D341Med (cell line): ENCODE data around the gene GGT1.
"Not testable (repeated sequence)": the region's sequence is repeated elsewhere in the genome, so short reads cannot be mapped to it uniquely, and the experiment has no call there.

Experiments
- DNase-seq: peaks from one replicate; pipeline ENCODE4 v3.0.0; 2012; ENCODE audit warnings: low spot score

GGT1 gene

DNA sequence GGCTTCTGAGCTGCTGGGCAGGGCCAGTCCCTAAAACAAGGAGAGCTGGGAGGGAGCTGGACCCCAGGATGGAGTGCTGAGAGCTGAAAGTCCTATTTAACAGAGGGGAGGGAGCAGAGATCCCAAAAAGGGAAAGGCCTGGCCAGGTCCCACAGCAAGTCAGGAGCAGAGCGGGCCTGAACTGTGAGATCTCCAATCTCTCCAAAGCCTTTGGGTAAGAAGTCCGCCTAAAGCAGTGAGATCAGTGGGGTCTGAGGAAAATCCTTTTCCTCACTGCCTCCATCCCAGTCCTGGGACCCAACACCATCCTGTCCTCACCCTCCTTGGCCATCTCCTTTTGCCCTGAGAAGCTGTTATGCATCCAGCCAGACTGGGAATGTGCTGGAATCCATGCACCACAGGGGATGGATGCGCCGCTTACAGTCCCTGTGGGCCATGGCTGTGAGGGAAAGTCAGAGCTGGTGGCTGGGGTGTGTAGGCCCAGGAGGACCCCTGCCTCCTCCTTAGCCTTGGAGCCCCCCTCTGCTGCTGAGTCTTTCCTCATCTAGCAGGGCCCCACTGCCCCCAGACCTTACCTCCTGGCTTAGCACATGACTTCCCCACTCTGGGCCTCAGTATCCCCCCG lies 18.7 kb upstream of the GGT1 start:
- no peak for DNase-seq

DNA sequence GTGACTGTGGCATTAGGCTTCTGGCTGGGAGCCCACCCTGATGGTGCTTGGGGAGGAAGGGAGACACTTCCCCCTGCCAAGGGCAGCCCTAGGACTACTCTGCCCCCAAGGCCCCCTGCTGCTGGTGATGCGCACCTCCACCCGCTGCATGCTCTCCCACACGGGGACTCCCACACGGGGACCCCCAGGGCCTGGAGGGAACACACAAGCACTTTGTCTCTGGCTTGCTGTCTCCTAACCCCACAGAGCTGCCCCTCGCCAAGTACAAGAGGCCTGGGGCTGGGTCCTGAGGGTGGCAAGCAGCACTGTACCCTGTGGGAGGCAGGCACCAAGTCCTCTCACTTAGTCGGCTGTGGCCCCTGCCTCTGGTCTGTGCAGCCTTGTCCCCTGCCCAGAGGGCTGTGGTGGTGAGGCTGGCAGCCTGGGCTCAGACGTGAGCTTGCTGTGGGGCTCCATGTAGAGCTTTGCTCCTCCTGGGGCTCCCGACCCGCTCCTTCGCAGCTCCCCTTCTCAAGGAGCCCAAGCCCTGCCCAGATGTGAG lies 18.1 kb upstream of the GGT1 start:
- no peak for DNase-seq

DNA sequence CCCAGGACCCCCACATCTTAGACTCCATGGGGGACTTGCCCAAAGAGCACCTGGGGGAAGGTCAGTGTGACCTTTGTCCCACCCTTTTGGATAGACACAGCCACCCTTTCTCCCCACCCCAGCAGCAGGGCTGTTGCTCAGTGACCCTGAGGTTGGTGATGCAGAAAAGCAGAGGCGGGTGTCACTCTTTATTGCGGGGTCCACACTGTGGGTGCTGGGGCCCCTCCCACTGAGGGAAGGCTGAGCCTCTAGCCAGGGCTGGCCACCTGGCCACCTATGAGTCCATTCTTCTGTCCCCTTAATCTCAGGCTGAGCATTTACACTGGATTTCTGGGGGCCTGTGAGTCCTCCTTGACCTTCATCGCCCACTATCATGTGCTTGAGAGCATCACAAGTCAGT lies 17.5 kb upstream of the GGT1 start:
- DNase-seq: no peak

DNA sequence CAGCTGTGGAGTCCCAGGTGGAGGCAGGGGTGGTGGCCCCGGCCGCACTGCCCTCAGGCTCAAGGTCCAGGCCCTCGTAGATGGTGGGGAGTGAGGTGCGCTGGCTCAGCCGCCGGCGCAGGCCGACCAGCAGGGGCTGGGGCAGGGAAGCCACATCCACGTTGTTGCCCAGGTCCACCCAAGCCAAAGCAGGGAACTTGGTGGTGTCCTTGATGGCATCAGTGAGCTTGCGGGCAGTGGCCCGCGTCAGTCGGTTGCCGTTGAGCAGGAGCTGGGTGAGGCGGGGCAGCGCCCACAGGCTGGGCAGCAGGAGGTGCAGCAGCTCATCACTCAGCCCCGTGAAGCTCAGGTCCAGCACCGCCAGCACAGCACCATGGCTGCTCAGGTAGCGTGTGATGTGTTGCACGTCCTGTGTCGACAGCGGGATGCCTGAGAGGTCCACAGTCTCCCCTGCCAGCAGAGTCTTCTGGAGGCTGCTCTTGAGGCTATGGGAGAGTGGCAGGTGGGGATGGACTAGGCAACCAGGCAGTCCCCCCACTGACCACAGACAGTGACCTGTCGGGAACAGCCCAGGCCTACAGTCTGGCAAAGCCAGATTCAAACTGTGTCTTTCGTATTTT lies 17.0 kb upstream of the GGT1 start:
- DNase-seq: no peak

DNA sequence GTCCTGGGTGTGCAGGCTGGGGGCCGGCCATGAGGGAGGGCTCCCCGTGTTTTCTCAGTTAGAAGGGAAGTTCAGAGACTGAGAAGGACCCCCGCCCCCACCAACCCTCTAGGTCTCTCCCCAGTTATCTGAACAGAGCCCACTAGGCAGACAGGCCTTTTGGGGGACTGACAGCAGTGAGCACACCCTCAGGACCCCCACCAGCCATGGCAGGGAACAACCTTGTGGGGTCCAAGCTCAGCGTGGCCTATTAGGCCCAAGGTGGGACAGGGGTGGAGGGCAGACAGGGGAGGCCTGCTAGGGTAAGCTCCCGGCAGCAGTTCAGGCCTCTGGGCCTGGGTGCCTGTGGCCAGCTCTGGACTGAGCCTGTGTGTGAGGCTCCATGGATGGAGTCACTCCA lies 15.7 kb upstream of the GGT1 start:
- no peak for DNase-seq

DNA sequence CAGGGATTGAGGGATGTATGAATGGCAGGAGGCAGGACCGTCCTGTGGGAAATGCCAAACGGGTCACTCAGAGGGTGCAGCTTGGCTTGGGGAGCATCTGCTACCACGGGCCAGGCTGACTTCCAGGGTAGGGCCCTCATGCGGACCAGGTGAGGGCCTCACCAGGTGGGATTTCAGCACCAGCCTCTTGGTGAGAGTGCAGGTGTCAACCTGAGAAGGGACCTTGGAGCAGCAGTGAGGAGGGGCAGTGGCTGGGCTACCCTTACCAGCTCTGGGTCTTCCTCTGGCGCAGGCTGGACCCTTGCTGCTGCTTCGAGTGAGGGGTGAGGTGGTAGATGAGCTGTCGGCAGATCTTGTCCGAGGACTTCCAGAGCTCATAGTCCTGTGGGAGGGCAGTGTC lies 15.0 kb upstream of the GGT1 start:
- no peak for DNase-seq

DNA sequence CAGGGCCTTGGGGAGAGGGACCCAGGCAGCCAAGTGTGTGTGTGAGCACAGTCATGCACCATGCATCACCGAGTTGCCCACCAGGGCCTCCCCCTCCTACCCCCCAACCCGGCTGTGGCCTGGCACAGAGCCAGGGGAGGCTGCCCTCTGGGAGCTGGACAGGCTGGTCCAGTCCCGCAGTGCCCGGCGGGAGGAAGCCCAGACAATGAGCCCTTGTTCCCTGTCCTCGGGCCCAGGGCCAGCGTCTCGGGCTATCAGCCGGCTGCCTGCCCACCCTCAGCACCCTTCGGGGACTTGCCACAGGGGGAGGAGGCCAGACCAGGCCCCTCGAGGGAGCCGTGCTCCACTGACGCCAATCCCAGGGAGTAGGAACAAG lies 14.6 kb upstream of the GGT1 start:
- DNase-seq: no peak

DNA sequence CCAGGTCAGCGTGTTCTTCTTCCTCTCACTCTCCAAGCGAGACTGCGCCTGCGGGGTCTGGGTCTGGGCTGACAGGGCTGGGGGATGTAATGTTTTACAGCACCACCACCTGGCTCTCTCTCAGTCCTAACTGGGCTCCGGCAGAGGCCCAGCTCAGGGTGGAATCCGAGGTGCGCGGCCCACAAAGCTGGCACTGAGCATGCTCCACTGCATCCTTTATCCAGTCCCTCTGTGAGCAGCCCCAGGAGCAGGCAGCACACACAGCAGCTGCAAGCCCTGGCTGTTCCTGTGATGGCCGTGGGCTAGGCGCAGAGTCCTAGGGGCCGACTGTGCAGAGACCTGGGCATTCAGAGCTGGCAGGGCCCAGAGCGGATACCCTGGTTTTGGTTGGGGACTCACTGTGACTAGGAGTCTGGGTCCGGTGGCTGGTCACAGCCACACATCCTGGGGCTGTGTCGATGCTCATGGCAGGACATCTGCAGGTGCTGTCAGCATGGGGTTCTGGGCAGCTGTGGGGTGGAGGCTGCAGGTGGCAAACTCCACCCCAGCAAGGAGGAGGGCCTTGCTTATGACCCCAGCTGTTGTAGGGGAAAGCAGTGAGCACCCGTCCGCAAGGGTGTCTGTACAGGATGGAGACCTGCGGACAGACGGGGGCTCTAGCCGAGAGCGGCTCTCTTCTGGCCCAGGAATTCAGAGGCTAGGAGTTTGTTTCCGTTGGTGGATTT lies 14.1 kb upstream of the GGT1 start:
- DNase-seq: no peak

DNA sequence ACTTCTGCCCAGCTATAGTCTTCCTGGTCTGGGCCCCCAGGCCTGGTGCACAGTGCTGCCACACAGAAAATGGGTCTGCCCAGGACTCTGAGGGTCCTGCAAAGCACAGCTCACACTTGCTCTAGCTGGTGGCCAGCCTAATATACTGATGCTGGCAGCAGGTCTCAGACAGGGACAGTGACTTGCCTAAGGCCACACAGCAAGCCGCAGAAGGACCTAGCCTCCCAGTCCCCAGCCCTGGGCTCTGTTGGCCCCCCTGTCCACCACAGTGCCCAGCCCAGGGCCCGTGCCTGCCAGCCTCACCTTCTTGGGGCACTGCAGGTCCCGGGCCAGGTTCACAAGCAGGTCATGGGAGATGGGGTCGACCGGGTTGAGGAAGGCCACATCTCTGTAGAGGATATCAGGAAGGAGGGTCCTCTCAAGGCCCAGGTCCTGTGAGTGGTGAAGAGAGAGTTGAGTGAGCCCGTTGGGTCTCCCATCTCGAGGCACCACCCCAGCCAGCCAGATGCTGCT lies 13.4 kb upstream of the GGT1 start:
- no peak for DNase-seq

DNA sequence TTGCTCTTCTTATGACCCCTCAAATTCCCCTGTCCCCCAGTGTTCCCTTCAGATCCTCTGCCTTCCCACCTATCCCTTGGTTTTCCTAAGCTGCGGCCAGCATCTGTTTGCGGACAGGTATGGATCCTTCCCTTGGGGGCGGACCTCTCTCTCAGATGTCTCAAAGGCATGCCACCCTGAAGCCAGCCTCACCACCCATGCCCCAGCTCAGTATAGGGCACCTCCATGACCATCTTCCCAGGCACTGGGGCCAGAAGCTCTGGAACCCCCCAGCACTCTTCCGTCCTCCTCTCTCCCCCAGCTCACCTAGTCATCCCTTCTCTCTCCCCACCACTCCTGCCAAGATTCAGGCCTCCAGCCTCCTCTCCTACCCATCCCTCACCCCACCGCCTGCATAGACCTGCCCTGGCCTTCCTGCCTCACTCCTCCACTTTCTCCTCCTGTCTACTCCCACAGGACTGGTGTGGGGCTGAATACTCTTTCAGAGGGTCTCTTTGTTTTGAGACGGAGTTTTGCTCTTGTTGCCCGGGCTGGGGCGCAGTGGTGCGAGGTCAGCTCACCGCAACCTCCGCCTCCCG lies 12.3 kb upstream of the GGT1 start:
- DNase-seq: no peak

DNA sequence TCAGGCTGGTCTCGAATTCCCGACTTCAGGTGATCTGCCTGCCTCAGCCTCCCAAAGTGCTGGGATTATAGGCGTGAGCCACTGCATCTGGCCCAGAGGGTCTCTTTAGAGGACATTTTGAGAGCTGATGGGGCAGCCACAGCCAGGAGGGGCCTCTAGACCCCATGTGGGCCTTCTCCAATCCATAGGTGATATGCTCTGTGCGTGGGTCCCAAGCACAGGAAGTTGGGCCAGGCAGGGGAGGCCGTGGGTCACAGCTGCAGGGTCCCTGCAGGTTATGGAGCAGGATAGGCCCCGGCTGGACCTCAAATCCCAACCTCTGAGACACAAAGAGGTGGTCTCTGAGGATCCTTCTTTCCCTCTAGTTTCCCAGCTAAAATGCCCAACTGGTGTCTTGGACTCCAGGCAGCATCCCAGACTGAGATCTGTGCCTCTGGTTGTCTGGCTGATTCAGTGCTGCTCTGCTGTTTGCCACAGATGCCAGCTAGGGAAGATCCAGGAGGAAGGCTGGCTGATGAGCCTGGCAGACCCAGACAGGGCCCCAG lies 11.6 kb upstream of the GGT1 start:
- DNase-seq: no peak

DNA sequence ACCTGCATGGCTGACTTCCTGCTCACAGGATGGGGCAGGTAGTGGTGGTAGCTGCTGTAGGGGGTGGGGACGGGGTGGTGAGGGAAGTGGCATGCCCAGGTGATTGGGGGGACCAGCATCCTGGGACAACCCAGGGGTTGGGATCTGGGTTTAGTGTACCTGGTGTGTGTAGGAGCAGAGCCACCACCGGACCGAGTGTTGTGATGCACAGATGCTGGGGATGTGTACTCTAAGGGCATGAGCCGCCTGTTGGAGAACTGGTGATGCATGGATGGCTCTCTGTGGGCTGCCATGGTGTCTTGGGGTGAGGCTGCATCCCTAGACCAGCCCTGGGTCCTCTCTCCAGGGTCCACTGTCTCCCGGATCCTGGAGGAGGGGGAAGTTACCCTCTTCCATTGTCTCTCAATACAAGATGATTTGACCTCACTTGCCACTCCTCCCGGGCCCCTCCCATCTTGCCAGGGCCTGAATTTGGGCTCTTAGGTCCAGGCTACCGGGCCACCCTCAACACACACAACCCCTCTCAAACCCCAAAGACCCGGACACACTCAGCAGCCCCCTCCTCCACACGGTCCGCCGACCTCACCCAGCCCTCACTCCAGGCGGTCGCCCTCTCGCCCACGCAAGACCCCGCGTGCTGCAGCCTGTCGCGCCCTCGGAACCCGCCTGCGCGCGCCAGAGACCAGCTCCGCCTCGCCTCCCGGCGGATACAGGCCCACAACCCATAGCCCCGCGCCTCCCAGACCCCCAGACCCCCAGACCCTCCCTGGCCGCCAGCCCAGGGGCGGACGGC lies 10.7 kb upstream of the GGT1 start:
- no peak for DNase-seq

DNA sequence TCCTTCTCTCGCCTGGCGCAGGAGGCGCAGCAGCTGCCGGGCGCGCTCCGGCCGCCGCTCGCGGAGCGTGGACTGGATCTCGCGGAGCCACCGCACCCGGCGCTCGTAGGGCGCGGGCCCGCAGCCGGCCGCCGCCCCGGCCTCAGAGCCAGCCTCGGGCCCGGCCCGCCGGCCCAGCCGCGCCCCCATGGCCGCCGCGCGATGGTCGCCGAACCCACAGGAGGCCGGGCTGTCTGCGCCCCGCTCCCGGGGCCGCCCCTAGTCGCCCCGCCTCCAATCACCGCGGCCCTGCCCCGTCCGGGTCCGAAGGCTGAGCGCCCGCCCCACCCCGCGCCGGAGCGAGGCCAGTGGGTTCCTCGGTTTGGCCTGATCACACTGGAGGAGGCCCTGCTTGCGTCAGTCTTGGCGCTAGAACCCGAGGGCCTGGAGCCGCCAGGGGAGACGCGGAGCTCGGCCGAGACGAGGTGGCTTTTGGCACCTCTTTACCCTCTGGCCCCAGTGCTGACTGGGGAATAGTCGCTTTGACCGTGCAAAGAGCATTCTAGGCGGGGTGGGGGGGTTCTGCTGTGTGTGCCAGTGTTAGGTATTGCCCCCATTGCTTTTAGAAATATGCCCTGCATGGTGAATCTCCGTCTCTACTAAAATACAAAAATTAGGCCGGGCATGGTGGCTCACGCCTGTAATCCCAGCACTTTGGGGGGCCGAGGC lies 10.0 kb upstream of the GGT1 start, which contains the start of gene LRRC75B:
Gene LRRC75B, minus strand, starts transcription at position 223 of the 708 bp plus-strand sequence. Its CDS starts 34 bp downstream, at position 189.
- peak; percentile 82 for DNase-seq

DNA sequence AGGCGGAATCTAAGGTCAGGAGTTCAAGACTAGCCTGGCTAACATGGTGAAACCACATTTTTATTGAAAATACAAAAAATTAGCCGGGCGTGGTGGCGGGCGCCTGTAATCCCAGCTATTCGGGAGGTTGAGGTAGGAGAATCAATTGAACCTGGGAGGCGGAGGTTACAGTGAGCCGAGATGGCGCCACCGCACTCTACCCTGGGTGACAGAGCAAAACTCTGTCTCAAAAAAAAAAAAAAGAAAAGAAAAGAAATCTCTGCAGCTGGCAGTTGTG lies 9.5 kb upstream of the GGT1 start:
- not testable (repeated sequence) for DNase-seq

DNA sequence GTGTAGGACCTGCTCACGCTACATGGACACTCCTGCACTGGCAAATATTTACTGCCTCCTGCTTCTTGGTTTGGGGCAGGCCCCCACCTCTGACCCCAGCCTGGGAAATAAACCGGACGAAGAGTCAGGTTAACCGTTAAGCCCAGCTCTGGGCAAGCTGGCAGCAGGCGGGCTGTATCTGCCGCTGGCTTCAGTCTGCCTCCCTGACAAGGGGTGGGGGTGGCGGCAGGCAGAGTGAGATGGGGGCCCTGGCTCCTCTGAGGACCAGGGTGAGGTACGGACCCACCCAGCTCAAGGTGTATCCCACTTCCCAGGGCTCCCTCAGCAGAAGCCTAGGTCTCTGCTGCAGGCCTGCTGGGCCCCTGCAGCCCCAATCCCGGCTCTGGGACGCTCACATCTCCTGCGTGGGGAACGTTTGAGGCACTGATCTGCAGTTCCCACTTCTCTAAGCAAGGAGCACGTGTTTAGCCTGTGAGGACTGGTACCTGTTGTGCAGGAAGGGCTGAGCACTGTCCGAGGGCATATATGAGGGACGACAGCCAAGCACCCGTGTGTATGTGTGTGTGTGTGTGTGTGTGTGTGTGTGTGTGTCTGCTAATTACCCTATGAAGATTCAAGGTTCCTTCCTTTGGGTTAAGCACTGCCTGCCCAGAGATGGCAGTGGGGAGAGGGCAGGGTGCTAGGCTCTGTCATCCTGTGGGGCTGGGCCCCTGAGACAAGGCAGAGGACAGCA lies 9.0 kb upstream of the GGT1 start:
- peak; percentile 33 for DNase-seq

DNA sequence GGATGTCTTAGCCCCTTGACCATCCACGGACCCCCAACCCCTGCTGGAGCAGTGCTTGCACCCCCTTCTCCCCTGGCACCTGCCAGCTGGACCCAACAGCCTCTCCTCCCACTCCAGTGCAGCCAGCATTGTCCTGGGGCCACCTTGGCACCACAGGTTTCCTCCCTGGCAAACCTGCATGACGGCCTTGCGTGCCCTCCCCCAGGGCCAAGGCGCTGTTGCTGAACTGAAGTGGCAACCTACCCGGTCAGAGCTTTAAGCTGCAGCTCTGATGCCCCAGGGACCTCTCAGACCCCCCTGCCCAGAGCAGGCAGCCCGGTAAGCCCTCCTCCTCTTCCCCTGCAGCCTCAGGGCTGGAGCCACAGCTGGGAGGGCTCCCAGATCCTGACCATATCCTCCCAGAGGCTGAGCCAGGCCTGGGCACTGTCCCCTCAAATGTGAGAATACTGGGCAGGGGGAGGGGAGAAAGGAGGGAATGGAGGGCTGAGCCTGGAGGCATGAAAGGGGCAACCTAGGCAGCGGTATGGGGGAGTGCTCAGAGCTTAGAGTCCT lies 8.3 kb upstream of the GGT1 start:
- DNase-seq: peak; percentile 22

DNA sequence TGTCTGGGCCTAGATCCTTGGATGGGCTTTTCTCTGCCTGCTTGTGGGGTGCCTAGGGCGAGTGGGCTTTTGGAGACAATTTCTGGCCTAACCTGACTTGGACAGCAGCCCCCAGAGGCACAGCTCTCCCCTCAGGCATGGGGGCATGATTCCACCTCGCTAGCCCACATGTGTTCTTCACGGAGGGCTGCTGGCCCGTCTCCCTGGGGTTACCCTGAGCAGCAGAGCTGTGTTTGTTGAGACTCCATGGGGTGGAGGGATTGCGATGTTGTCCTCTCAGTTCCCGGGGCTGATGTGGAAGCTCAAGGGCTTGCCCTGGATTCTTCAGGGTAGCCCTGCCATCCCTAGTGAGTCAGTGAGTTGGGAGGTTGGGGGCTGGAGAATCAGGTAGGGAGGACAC lies 7.8 kb upstream of the GGT1 start:
- no peak for DNase-seq

DNA sequence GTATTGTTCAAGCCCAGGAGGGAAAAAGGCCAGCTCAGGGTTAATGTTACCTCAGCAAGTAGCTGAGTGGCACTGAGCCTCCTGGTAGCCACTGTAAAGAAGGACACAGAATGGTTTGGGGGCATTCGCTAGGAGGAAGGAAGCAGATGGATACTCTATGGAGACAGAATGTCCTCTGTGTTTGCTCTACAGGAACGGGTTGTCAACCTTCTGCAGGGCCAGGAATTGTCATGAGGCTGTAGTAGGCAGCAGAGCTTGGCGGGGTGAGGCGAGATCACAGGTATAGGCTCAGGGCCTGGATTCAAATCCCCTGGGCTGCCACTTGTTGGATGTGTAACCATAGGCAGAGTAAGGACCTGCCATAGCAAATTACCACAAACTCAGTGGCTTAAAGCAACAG lies 7.1 kb upstream of the GGT1 start:
- DNase-seq: no peak

DNA sequence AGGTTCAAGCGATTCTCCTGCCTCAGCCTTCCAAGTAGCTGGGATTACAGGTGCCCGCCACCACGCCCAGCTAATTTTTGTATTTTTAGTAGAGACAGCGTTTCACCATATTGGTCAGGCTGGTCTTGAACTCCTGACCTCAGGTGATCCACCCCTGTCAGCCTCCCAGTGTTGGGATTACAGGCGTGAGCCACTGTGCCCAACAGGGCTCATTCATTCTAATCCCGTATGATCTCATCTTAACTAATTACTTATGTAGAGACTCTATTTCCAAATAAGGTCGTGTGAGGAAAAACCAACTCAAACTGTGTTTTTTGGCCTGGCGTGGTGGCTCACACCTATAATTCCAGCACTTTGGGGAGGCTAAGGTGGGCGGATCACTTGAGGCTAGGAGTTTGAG lies 5.9 kb upstream of the GGT1 start:
- not testable (repeated sequence) for DNase-seq

DNA sequence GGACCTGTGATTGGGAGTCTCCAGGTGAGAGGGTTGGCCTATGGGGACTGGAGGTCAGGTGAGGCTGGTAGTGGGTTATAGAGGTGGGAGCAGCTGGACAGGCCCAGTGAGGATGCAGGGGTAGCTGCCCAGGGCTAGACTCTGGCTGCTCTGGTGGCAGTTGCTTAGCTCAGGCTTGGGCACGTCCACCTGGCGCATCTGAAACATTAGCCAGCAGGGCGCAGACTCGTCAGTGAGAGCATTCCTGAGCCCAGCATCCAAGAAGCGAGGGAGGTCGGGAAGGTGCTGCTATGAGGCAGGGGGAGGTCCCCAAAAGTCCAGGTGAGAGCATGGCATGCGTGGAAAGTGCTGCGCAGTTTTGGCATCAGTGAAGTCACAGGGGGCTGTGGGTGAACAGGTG lies 3.5 kb upstream of the GGT1 start:
- DNase-seq: no peak
